ENCODE measurements around the gene KLHL26.

Gene KLHL26

DNA sequence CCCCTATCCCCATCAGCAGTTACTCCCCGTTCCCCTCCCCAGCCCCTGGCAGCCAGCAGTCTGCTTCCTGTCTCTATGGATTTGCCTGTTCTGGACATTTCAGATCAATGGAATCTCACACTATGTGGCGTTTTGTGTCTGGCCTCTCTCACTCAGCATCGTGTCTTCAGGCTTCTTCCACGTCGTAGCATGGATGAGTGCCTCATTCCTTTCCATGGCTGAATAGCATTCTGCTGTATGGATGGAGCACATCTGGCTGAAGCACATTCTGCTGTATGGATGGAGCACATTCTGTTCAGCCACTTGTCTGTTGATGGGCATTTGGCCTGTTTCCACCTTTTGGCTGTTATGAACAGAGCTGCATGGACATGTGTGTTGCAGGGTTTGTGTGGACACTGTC is 76.2 kb downstream of the KLHL26 start:
- DNase-seq (ENCODE audit: extremely low read depth in 1 of 2, low read depth in 1 of 2) = no peak

- DNase-seq (ENCODE audit: extremely low read depth in 1 of 2, low read depth in 1 of 2) = no peak
These were observed 76.8 kb downstream of the KLHL26 start for GRCh38 chr19:18713550-18714117.

GRCh38 chr19:18715416-18715815 is 78.6 kb downstream of the KLHL26 start:
- no peak for DNase-seq (ENCODE audit: extremely low read depth in 1 of 2, low read depth in 1 of 2)

DNA sequence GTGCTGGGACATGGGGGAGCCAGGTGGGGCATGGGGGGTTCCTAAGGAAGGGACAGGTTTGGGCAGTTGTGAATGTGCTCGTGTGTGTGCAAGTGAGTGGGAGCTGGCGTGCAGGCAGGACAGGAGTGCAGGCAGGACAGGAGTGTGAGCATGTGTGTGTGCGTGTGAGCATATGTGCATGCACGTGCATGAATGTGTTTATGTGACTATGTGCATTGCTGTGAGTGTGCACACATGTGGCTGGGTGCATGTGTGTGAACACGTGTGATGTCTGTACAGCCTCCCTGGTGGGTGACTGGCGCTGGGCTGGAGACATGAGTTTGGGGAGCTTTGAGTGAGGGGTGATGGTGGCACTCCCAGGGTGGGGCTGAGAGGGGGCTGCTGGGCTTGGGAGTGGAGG is 80.0 kb downstream of the KLHL26 start:
- DNase-seq (ENCODE audit: extremely low read depth in 1 of 2, low read depth in 1 of 2) = no peak

DNA sequence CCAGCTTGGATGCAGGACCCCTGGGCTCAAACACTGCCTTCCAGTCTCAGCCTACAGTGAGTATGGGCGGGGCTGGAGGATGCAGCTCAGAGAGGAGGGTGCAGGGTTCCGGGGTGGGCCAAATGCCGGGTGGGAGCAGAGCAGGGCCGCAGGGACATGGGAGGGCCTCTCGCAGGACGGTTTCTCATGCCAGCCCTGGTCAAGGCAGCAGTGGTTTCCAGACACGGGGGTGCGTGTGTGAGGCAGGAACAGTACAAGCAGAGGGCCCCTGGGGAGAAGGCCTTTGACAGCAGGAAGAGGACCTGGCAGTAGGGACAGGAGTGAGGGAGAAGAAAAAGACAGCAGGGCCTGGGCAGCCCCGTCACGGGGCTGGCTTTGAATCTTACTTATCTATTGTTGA is 80.8 kb downstream of the KLHL26 start:
- no peak for DNase-seq (ENCODE audit: extremely low read depth in 1 of 2, low read depth in 1 of 2)

DNA sequence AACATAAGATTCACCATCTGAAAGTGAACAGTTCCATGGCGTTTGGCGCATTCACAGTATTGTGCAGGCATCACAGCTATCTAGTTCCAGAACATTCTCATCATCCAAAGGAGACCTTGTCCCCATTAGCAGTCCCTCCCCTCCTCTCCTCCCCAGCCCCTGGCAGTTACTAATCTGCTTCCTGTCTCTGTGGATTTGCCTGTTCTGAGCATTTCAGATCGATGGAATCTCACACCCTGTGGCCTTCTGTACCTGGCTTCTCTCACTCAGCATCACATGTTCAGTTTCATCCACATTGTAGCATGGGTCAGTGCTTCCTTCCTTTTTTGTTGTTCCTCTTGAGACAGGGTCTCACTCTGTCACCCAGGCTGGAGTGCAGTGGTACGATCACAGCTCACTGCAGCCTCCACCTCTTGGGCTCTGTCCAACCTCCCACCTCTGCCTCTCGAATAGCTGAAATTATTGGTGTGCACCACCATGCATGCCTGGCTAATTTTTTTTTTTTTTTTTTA is 81.2 kb downstream of the KLHL26 start:
- DNase-seq (ENCODE audit: extremely low read depth in 1 of 2, low read depth in 1 of 2) = no peak

- DNase-seq (ENCODE audit: extremely low read depth in 1 of 2, low read depth in 1 of 2) = no peak
These were observed 82.1 kb downstream of the KLHL26 start for GRCh38 chr19:18718846-18719458.

GRCh38 chr19:18719541-18719940 is 82.7 kb downstream of the KLHL26 start:
- no peak for DNase-seq (ENCODE audit: extremely low read depth in 1 of 2, low read depth in 1 of 2)
